Testis (tissue), 3 donors: ENCODE results near the gene YAE1. TPM values are rescaled to one million over a fixed set of nuclear protein-coding genes. Genes with fewer than 3 reads are reported as not detected.
"Not testable (repeated sequence)": the region's sequence is repeated elsewhere in the genome, so short reads cannot be mapped to it uniquely, and the experiment has no call there.

Experiments used
- DNase-seq: peaks from one replicate; pipeline ENCODE4 v3.0.0-alpha.2; 2019
- H3K27ac ChIP-seq, 2 donors: fragments of 200-600 bp; sonication (generic); one replicate each; pipeline ENCODE4 v1.5.1; 2019
- H3K27me3 ChIP-seq: fragments of 200-600 bp; sonication (generic); one replicate; pipeline ENCODE4 v1.5.1; 2019
- H3K36me3 ChIP-seq: fragments of 200-600 bp; sonication (generic); one replicate; pipeline ENCODE4 v1.5.1; 2017; ENCODE audit warnings: low read depth; ENCODE audit errors: missing control alignments
- H3K4me1 ChIP-seq: fragments of 200-600 bp; sonication (generic); one replicate; pipeline ENCODE4 v1.5.1; 2019
- H3K4me3 ChIP-seq, 2 donors: fragments of 200-600 bp; sonication (generic); one replicate each; pipeline ENCODE4 v1.5.1; 2017 to 2019
- H3K9me3 ChIP-seq: fragments of 200-600 bp; sonication (generic); one replicate; pipeline ENCODE4 v1.5.1; 2017
- CTCF ChIP-seq, 3 experiments: fragments of 450-650 bp in 2 of 3; fragments of 200-600 bp in 1 of 3; sonication (generic) in 1 of 3; IDR thresholded peaks; one replicate each; pipeline ENCODE4 v1.5.1; 2016 to 2019; ENCODE audit warnings: antibody characterized with exemption in 3 of 3, mild to moderate bottlenecking in 2 of 3, moderate library complexity in 1 of 3
- POLR2A ChIP-seq: fragments of 450-650 bp; IDR thresholded peaks from one replicate; pipeline ENCODE4 v1.6.1; 2017; ENCODE audit warnings: antibody characterized with exemption, mild to moderate bottlenecking, moderate library complexity
- WGBS, 2 donors: methylation state at CpG; one replicate each; pipeline ENCODE4 v1.1.5; 2018; 5-methylcytosine and 5-hydroxymethylcytosine counted together
- intact Hi-C: fragments of 100-400 bp; cut with DNase I; formaldehyde crosslinking; loops from one replicate; pipeline ENCODE4 v1.15.1; 2023; ENCODE audit warnings: low total_unique reads
- polyA plus RNA-seq: library from polyadenylated mRNA; stranded (reverse); fragments of 350-450 nt; fragmentation: Illumina TruSeq; extraction: RNeasy Lipid Tissue Mini Kit (QIAGEN cat#74804); gene quantifications from one replicate; pipeline ENCODE4 v1.2.3, GENCODE V29; 2014; ENCODE audit warnings: low read depth, low replicate concordance; ENCODE audit not compliant: insufficient read depth
- total RNA-seq, 2 donors: library from RNA; depleted of rRNA; stranded (reverse); fragments of >200 nt; gene quantifications; one replicate each; pipeline ENCODE4 v1.2.3, GENCODE V29; 2016

Gene YAE1
- total and polyA plus RNA-seq, 3 donors from 2014 or later = 28.5 to 39.0 (median 32.0) TPM

GRCh38 chr7:39535720-39536119 is 30.5 kb upstream of the YAE1 start:
- no peaks in the 10 kb centered on the region for H3K4me1 ChIP-seq
- H3K4me3 ChIP-seq = no peak overlapping the region
- TF ChIP-seq POLR2A (no peak), CTCF (IDR thresholded peaks at IDR 0.05) (no peak)
- no peak for DNase-seq
- no peaks in the 10 kb centered on the region for H3K27me3 ChIP-seq
- no peak overlapping the region for H3K27ac ChIP-seq
- H3K36me3 ChIP-seq = no peaks in the 10 kb centered on the region
- no peaks in the 10 kb centered on the region for H3K9me3 ChIP-seq
- intact Hi-C loops = no loop called here
- WGBS, 2 donors = 92 to 93% methylated on average over 3 of the region's 3 CpGs

- H3K4me3 ChIP-seq = no peak overlapping the region
- no peak for DNase-seq
- no peak for TF ChIP-seq POLR2A
- no peak for TF ChIP-seq CTCF (IDR thresholded peaks at IDR 0.05)
- no peaks in the 10 kb centered on the region for H3K9me3 ChIP-seq
- intact Hi-C loops = no loop called here
- no peak overlapping the region for H3K27ac ChIP-seq
- 45 to 53% methylated on average over 1 of the region's 1 CpG for WGBS, 2 donors
- H3K4me1 ChIP-seq = peaks cover 5% of the 10 kb centered on the region
- no peaks in the 10 kb centered on the region for H3K36me3 ChIP-seq
- no peaks in the 10 kb centered on the region for H3K27me3 ChIP-seq
These were observed 29.3 kb upstream of the YAE1 start for GRCh38 chr7:39536951-39537350.

GRCh38 chr7:39539816-39540215 is 26.4 kb upstream of the YAE1 start:
- H3K27me3 ChIP-seq = no peaks in the 10 kb centered on the region
- intact Hi-C loops = no loop called here
- H3K36me3 ChIP-seq = no peaks in the 10 kb centered on the region
- H3K9me3 ChIP-seq = no peaks in the 10 kb centered on the region
- H3K4me1 ChIP-seq = peaks cover 5% of the 10 kb centered on the region
- no peak overlapping the region for H3K4me3 ChIP-seq
- 87 to 89% methylated on average over 5 of the region's 5 CpGs for WGBS, 2 donors
- H3K27ac ChIP-seq = no peak overlapping the region
- no peak for DNase-seq
- TF ChIP-seq CTCF (IDR thresholded peaks at IDR 0.05) (no peak), POLR2A (no peak)

- H3K27me3 ChIP-seq = no peaks in the 10 kb centered on the region
- TF ChIP-seq CTCF (IDR thresholded peaks at IDR 0.05) (no peak), POLR2A (no peak)
- no peak for DNase-seq
- intact Hi-C loops = no loop called here
- 79 to 92% methylated on average over 7 of the region's 7 CpGs for WGBS, 2 donors
- no peak overlapping the region for H3K4me3 ChIP-seq
- H3K27ac ChIP-seq = no peak overlapping the region
- no peaks in the 10 kb centered on the region for H3K36me3 ChIP-seq
- H3K9me3 ChIP-seq = no peaks in the 10 kb centered on the region
- peaks cover 5% of the 10 kb centered on the region for H3K4me1 ChIP-seq
These were observed 25.9 kb upstream of the YAE1 start for GRCh38 chr7:39540320-39540719.

GRCh38 chr7:39541511-39541910 is 24.7 kb upstream of the YAE1 start:
- WGBS, 2 donors = 18 to 30% methylated on average over 3 of the region's 3 CpGs
- Histone ChIP-seq H3K27ac (no peak overlapping the region), H3K36me3 (no peaks in the 10 kb centered on the region), H3K9me3 (no peaks in the 10 kb centered on the region), H3K27me3 (no peaks in the 10 kb centered on the region), H3K4me1 (peaks cover 5% of the 10 kb centered on the region), H3K4me3 (no peak overlapping the region)
- intact Hi-C loops = no loop called here
- TF ChIP-seq POLR2A (no peak), CTCF (IDR thresholded peaks at IDR 0.05) (no peak)
- DNase-seq = no peak

GRCh38 chr7:39544774-39545173 is 21.4 kb upstream of the YAE1 start:
- H3K9me3 ChIP-seq, intact Hi-C loops, H3K27me3 ChIP-seq, H3K36me3 ChIP-seq, H3K27ac ChIP-seq, DNase-seq, H3K4me3 ChIP-seq, H3K4me1 ChIP-seq: not testable (repeated sequence)
- 91 to 95% methylated on average over 2 of the region's 2 CpGs for WGBS, 2 donors
